Measurements from ENCODE around the gene ID1. TPM values are rescaled to one million over a fixed set of nuclear protein-coding genes. Genes with fewer than 3 reads are reported as not detected.

Gene ID1
- total and polyA plus RNA-seq, 12 donors = 42.8 to 551 (median 125) TPM

GRCh38 chr20:31638317-31638716, 33.2 kb downstream of the ID1 start:
- Histone ChIP-seq H3K27me3 (peaks cover 0 to 7% (median 5%) of the 10 kb centered on the region in 7 donors), H3K9me3 (no peaks in the 10 kb centered on the region), H3K4me3 (peak overlapping the region in 9 of 10 donors; percentile 28 to 58 (median 41)), H3K4me1 (peaks cover 0 to 14% (median 5%) of the 10 kb centered on the region in 9 donors), H3K27ac (peak overlapping the region; percentile 50 to 91 (median 72)), H3K36me3 (no peaks in the 10 kb centered on the region)
- DNase-seq = no peak
- TF ChIP-seq CTCF (IDR thresholded peaks at IDR 0.05) = no peak
- peak in 7 of 8 donors; percentile 11 to 52 (median 30) for ATAC-seq
- 59 to 68% methylated on average over 4 of the region's 4 CpGs for WGBS, 2 donors
- intact Hi-C loops (cut with DNase I) = no loop called here

- Histone ChIP-seq H3K4me3 (peak overlapping the region in 9 of 10 donors; percentile 12 to 58 (median 41)), H3K4me1 (peaks cover 0 to 14% (median 5%) of the 10 kb centered on the region in 9 donors), H3K27ac (peak overlapping the region; percentile 44 to 91 (median 72)), H3K9me3 (no peaks in the 10 kb centered on the region), H3K27me3 (peaks cover 0 to 7% (median 5%) of the 10 kb centered on the region in 7 donors), H3K36me3 (no peaks in the 10 kb centered on the region)
- DNase-seq = no peak
- intact Hi-C loops (cut with DNase I) = no loop called here
- ATAC-seq = no peak
- 82% methylated on average over 4 of the region's 4 CpGs for WGBS, 2 donors
- no peak for TF ChIP-seq CTCF (IDR thresholded peaks at IDR 0.05)
These were observed 33.7 kb downstream of the ID1 start for GRCh38 chr20:31638816-31639215.

- intact Hi-C loops (cut with DNase I) = no loop called here
- Histone ChIP-seq H3K27ac (peak overlapping the region in 2 of 10 donors; percentile 87 to 91), H3K4me1 (peaks cover 0 to 14% (median 4%) of the 10 kb centered on the region in 9 donors), H3K9me3 (no peaks in the 10 kb centered on the region), H3K36me3 (no peaks in the 10 kb centered on the region), H3K4me3 (peak overlapping the region in 1 of 10 donors; percentile 50), H3K27me3 (peaks cover 0 to 7% (median 5%) of the 10 kb centered on the region in 7 donors)
- TF ChIP-seq CTCF (IDR thresholded peaks at IDR 0.05) = no peak
- ATAC-seq (no peak), DNase-seq (no peak)
- 68 to 83% methylated on average over 3 of the region's 3 CpGs for WGBS, 2 donors
These were observed 35.2 kb downstream of the ID1 start for GRCh38 chr20:31640259-31640658.

- no peak for TF ChIP-seq CTCF (IDR thresholded peaks at IDR 0.05)
- DNase-seq (no peak), ATAC-seq (no peak)
- Histone ChIP-seq H3K36me3 (no peaks in the 10 kb centered on the region), H3K27ac (no peak overlapping the region), H3K27me3 (peaks cover 0 to 7% (median 5%) of the 10 kb centered on the region in 7 donors), H3K4me3 (no peak overlapping the region), H3K9me3 (no peaks in the 10 kb centered on the region), H3K4me1 (peaks cover 0 to 14% (median 4%) of the 10 kb centered on the region in 9 donors)
- WGBS, 2 donors = 91% methylated on average over 6 of the region's 6 CpGs
- intact Hi-C loops (cut with DNase I) = no loop called here
These were observed 36.3 kb downstream of the ID1 start for GRCh38 chr20:31641391-31641790.
